ENCODE measurements around the gene MRTFB.
A peak's percentile ranks its signal among the peaks of the same experiment; 100 is the strongest.

MRTFB gene

GRCh38 chr16:14198572-14198971 is 127.5 kb downstream of the MRTFB start:
- Mint-ChIP-seq H3K36me3 (peaks cover 8% of the 10 kb centered on the region), H3K4me1 (peaks cover 61% of the 10 kb centered on the region), H3K27me3 (no peaks in the 10 kb centered on the region), H3K9me3 (no peaks in the 10 kb centered on the region), H3K4me3 (no peak overlapping the region), H3K27ac (no peak overlapping the region)

- Mint-ChIP-seq H3K27ac (peak overlapping the region; percentile 14), H3K9me3 (no peaks in the 10 kb centered on the region), H3K4me1 (peaks cover 55% of the 10 kb centered on the region), H3K36me3 (peaks cover 8% of the 10 kb centered on the region), H3K4me3 (no peak overlapping the region), H3K27me3 (no peaks in the 10 kb centered on the region)
These were observed 128.1 kb downstream of the MRTFB start for GRCh38 chr16:14199199-14199598.

GRCh38 chr16:14199624-14200023 is 128.5 kb downstream of the MRTFB start:
- Mint-ChIP-seq H3K9me3 (no peaks in the 10 kb centered on the region), H3K36me3 (peaks cover 8% of the 10 kb centered on the region), H3K27ac (peak overlapping the region; percentile 14), H3K27me3 (no peaks in the 10 kb centered on the region), H3K4me1 (peaks cover 53% of the 10 kb centered on the region), H3K4me3 (no peak overlapping the region)

GRCh38 chr16:14202095-14202494 is 131.0 kb downstream of the MRTFB start:
- Mint-ChIP-seq H3K27ac (no peak overlapping the region), H3K36me3 (peaks cover 8% of the 10 kb centered on the region), H3K27me3 (no peaks in the 10 kb centered on the region), H3K4me1 (peaks cover 31% of the 10 kb centered on the region), H3K4me3 (no peak overlapping the region), H3K9me3 (no peaks in the 10 kb centered on the region)

GRCh38 chr16:14202697-14203096 is 131.6 kb downstream of the MRTFB start:
- no peaks in the 10 kb centered on the region for H3K27me3 Mint-ChIP-seq
- H3K4me1 Mint-ChIP-seq: peaks cover 25% of the 10 kb centered on the region
- H3K4me3 Mint-ChIP-seq: no peak overlapping the region
- H3K27ac Mint-ChIP-seq: no peak overlapping the region
- peaks cover 8% of the 10 kb centered on the region for H3K36me3 Mint-ChIP-seq
- H3K9me3 Mint-ChIP-seq: no peaks in the 10 kb centered on the region

GRCh38 chr16:14203166-14203565 is 132.0 kb downstream of the MRTFB start:
- H3K27me3 Mint-ChIP-seq: no peaks in the 10 kb centered on the region
- no peak overlapping the region for H3K27ac Mint-ChIP-seq
- H3K9me3 Mint-ChIP-seq: no peaks in the 10 kb centered on the region
- no peak overlapping the region for H3K4me3 Mint-ChIP-seq
- H3K36me3 Mint-ChIP-seq: peaks cover 8% of the 10 kb centered on the region
- H3K4me1 Mint-ChIP-seq: peaks cover 22% of the 10 kb centered on the region

- Mint-ChIP-seq H3K36me3 (peaks cover 3% of the 10 kb centered on the region), H3K4me3 (no peak overlapping the region), H3K9me3 (no peaks in the 10 kb centered on the region), H3K4me1 (peaks cover 5% of the 10 kb centered on the region), H3K27ac (no peak overlapping the region), H3K27me3 (no peaks in the 10 kb centered on the region)
These were observed 134.5 kb downstream of the MRTFB start for GRCh38 chr16:14205666-14206065.

GRCh38 chr16:14211856-14212543 is 140.9 kb downstream of the MRTFB start:
- Mint-ChIP-seq H3K4me1 (no peaks in the 10 kb centered on the region), H3K36me3 (peaks cover 22% of the 10 kb centered on the region), H3K4me3 (no peak overlapping the region), H3K27me3 (no peaks in the 10 kb centered on the region), H3K9me3 (no peaks in the 10 kb centered on the region), H3K27ac (no peak overlapping the region)

- Mint-ChIP-seq H3K27ac (no peak overlapping the region), H3K9me3 (no peaks in the 10 kb centered on the region), H3K27me3 (no peaks in the 10 kb centered on the region), H3K4me1 (no peaks in the 10 kb centered on the region), H3K4me3 (no peak overlapping the region), H3K36me3 (peaks cover 27% of the 10 kb centered on the region)
These were observed 144.8 kb downstream of the MRTFB start for GRCh38 chr16:14215941-14216340.

GRCh38 chr16:14219983-14220382 is 148.9 kb downstream of the MRTFB start:
- Mint-ChIP-seq H3K4me3 (no peak overlapping the region), H3K36me3 (peaks cover 34% of the 10 kb centered on the region), H3K27ac (no peak overlapping the region), H3K27me3 (no peaks in the 10 kb centered on the region), H3K9me3 (peaks cover 6% of the 10 kb centered on the region), H3K4me1 (no peaks in the 10 kb centered on the region)

- Mint-ChIP-seq H3K9me3 (peaks cover 6% of the 10 kb centered on the region), H3K27ac (no peak overlapping the region), H3K27me3 (no peaks in the 10 kb centered on the region), H3K36me3 (peaks cover 30% of the 10 kb centered on the region), H3K4me3 (no peak overlapping the region), H3K4me1 (no peaks in the 10 kb centered on the region)
These were observed 152.5 kb downstream of the MRTFB start for GRCh38 chr16:14223632-14224031.

GRCh38 chr16:14225457-14225856 is 154.3 kb downstream of the MRTFB start:
- Mint-ChIP-seq H3K36me3 (peaks cover 25% of the 10 kb centered on the region), H3K4me1 (no peaks in the 10 kb centered on the region), H3K9me3 (peaks cover 6% of the 10 kb centered on the region), H3K27me3 (no peaks in the 10 kb centered on the region), H3K4me3 (no peak overlapping the region), H3K27ac (no peak overlapping the region)

GRCh38 chr16:14232106-14232864 is 161.2 kb downstream of the MRTFB start:
- H3K27ac Mint-ChIP-seq: no peak overlapping the region
- no peaks in the 10 kb centered on the region for H3K27me3 Mint-ChIP-seq
- no peaks in the 10 kb centered on the region for H3K9me3 Mint-ChIP-seq
- no peaks in the 10 kb centered on the region for H3K4me1 Mint-ChIP-seq
- no peak overlapping the region for H3K4me3 Mint-ChIP-seq
- H3K36me3 Mint-ChIP-seq: no peaks in the 10 kb centered on the region

- no peak overlapping the region for H3K27ac Mint-ChIP-seq
- H3K4me1 Mint-ChIP-seq: no peaks in the 10 kb centered on the region
- no peaks in the 10 kb centered on the region for H3K9me3 Mint-ChIP-seq
- peaks cover 2% of the 10 kb centered on the region for H3K36me3 Mint-ChIP-seq
- no peaks in the 10 kb centered on the region for H3K27me3 Mint-ChIP-seq
- H3K4me3 Mint-ChIP-seq: no peak overlapping the region
These were observed 165.3 kb downstream of the MRTFB start for GRCh38 chr16:14236401-14236800.

- no peaks in the 10 kb centered on the region for H3K27me3 Mint-ChIP-seq
- H3K27ac Mint-ChIP-seq: no peak overlapping the region
- H3K36me3 Mint-ChIP-seq: peaks cover 4% of the 10 kb centered on the region
- H3K4me1 Mint-ChIP-seq: no peaks in the 10 kb centered on the region
- H3K4me3 Mint-ChIP-seq: no peak overlapping the region
- no peaks in the 10 kb centered on the region for H3K9me3 Mint-ChIP-seq
These were observed 167.6 kb downstream of the MRTFB start for GRCh38 chr16:14238756-14239155.

GRCh38 chr16:14239791-14240190 is 168.7 kb downstream of the MRTFB start:
- Mint-ChIP-seq H3K4me3 (no peak overlapping the region), H3K27ac (no peak overlapping the region), H3K4me1 (no peaks in the 10 kb centered on the region), H3K36me3 (peaks cover 4% of the 10 kb centered on the region), H3K9me3 (no peaks in the 10 kb centered on the region), H3K27me3 (no peaks in the 10 kb centered on the region)

Measured in activated naive CD4-positive, alpha-beta T cell treated with anti-CD3 and anti-CD28 coated beads, Interleukin-2, amount 50 U/mL, for 24 hours (primary cell).